IMR-90 (cell line): ENCODE measurements around the gene TMEM131L. TPM values are rescaled to one million over a fixed set of nuclear protein-coding genes. Genes with fewer than 3 reads are reported as not detected.

Experiments used
- ATAC-seq: fragments of 200-7000 bp; cut with Tn5 transposase; 2 replicates; pipeline ENCODE4 v1.9.1; 2020; ENCODE audit warnings: low read depth, mild to moderate bottlenecking, moderate library complexity
- BruUV-seq: library from RNA; stranded (reverse); fragments of 400-500 nt; replicated peaks from 2 replicates; lab custom pipeline; 2021; lab: Mats Ljungman, UMichigan
- CTCF ChIA-PET: fragments of 300-600 bp; formaldehyde crosslinking; extraction: SDS; loops from one replicate; lab custom pipeline; 2021; ENCODE audit warnings: antibody characterized with exemption; lab: Yijun Ruan, JAX
- POLR2A ChIA-PET: fragments of 300-600 bp; sonication (Branson Sonifier 250); formaldehyde crosslinking; loops from one replicate; lab custom pipeline; 2022; ENCODE audit warnings: antibody characterized with exemption; ENCODE audit not compliant: unreplicated experiment; lab: Charles Lee
- DNase-seq: peaks from one replicate; pipeline ENCODE4 v3.0.0; 2013
- H2AFZ ChIP-seq: replicated peaks from 2 replicates; pipeline ENCODE3; 2013; ENCODE audit warnings: low read length, mild to moderate bottlenecking; ENCODE audit not compliant: poor library complexity
- H2AK5ac ChIP-seq: 2 replicates; pipeline ENCODE4 v1.6.1; 2013; ENCODE audit warnings: low read depth, low read length, inconsistent platforms
- H2AK9ac ChIP-seq: replicated peaks from 2 replicates; pipeline ENCODE3; 2013; ENCODE audit warnings: mild to moderate bottlenecking, low read depth, low read length, moderate library complexity; ENCODE audit not compliant: poor library complexity
- H2BK120ac ChIP-seq: 2 replicates; pipeline ENCODE4 v1.6.1; 2013; ENCODE audit warnings: low read depth, low read length, inconsistent platforms
- H2BK15ac ChIP-seq: 3 replicates; pipeline ENCODE4 v1.6.1; 2013; ENCODE audit warnings: low read depth, low read length, inconsistent platforms
- H2BK20ac ChIP-seq: 2 replicates; pipeline ENCODE4 v1.6.1; 2013; ENCODE audit warnings: low read depth, mild to moderate bottlenecking, inconsistent platforms, low read length, moderate library complexity
- H2BK5ac ChIP-seq: 2 replicates; pipeline ENCODE4 v1.6.1; 2013; ENCODE audit warnings: mild to moderate bottlenecking, low read depth, low read length, inconsistent platforms; ENCODE audit not compliant: poor library complexity, severe bottlenecking
- H3K14ac ChIP-seq: replicated peaks from 2 replicates; pipeline ENCODE4 v1.6.1; 2013; ENCODE audit warnings: low read depth, low read length, inconsistent platforms
- H3K18ac ChIP-seq: 2 replicates; pipeline ENCODE4 v1.6.1; 2013; ENCODE audit warnings: low read depth, low read length, control low read depth
- H3K23ac ChIP-seq: 2 replicates; pipeline ENCODE4 v1.6.1; 2013; ENCODE audit warnings: low read depth, low read length, inconsistent platforms
- H3K27ac ChIP-seq: 2 replicates; pipeline ENCODE4 v1.5.1; 2013; ENCODE audit warnings: mild to moderate bottlenecking, control low read depth, low read length; ENCODE audit not compliant: insufficient read depth
- H3K27me3 ChIP-seq: 2 replicates; pipeline ENCODE4 v1.6.1; 2013; ENCODE audit warnings: low read length; ENCODE audit not compliant: control insufficient read depth, insufficient read depth
- H3K36me3 ChIP-seq: 2 replicates; pipeline ENCODE4 v1.6.1; 2013; ENCODE audit warnings: low read length, mixed read lengths; ENCODE audit not compliant: control insufficient read depth, insufficient read depth
- H3K4ac ChIP-seq: 2 replicates; pipeline ENCODE4 v1.6.1; 2013; ENCODE audit warnings: low read depth, low read length, inconsistent platforms
- H3K4me1 ChIP-seq: 2 replicates; pipeline ENCODE4 v1.6.1; 2013; ENCODE audit warnings: low read length, mixed read lengths; ENCODE audit not compliant: control insufficient read depth, insufficient read depth
- H3K4me2 ChIP-seq: 2 replicates; pipeline ENCODE4 v1.6.1; 2013; ENCODE audit warnings: low read depth, mild to moderate bottlenecking, control low read depth, low read length, moderate library complexity
- H3K4me3 ChIP-seq: 2 replicates; pipeline ENCODE4 v1.5.1; 2013; ENCODE audit warnings: low read depth, mild to moderate bottlenecking, control low read depth, low read length, moderate library complexity; ENCODE audit not compliant: insufficient read depth
- H3K56ac ChIP-seq: 2 replicates; pipeline ENCODE4 v1.6.1; 2013; ENCODE audit warnings: low read length, inconsistent platforms; ENCODE audit not compliant: insufficient read depth; ENCODE audit errors: extremely low read depth
- H3K79me1 ChIP-seq, 2 experiments: 2 replicates each; pipeline ENCODE4 v1.6.1; 2013; ENCODE audit warnings: low read length in 2 of 2, inconsistent platforms in 1 of 2, low read depth in 1 of 2
- H3K9ac ChIP-seq: 2 replicates; pipeline ENCODE4 v1.6.1; 2013; ENCODE audit warnings: low read depth, low read length, control low read depth
- H3K9me1 ChIP-seq: 2 replicates; pipeline ENCODE4 v1.6.1; 2013; ENCODE audit warnings: low read length, inconsistent platforms; ENCODE audit not compliant: insufficient read depth
- H3K9me3 ChIP-seq: 2 replicates; pipeline ENCODE4 v1.6.1; 2013; ENCODE audit warnings: low read length; ENCODE audit not compliant: control insufficient read depth, insufficient read depth
- H4K20me1 ChIP-seq: 2 replicates; pipeline ENCODE4 v1.6.1; 2013; ENCODE audit warnings: low read length, inconsistent platforms; ENCODE audit not compliant: insufficient read depth
- H4K5ac ChIP-seq: 2 replicates; pipeline ENCODE4 v1.6.1; 2013; ENCODE audit warnings: mild to moderate bottlenecking, low read depth, low read length, control low read depth
- H4K8ac ChIP-seq, 2 experiments: 2 replicates each; pipeline ENCODE4 v1.6.1; 2013; ENCODE audit warnings: low read depth in 2 of 2, low read length in 2 of 2, control low read depth in 1 of 2, inconsistent platforms in 1 of 2
- H4K91ac ChIP-seq: 2 replicates; pipeline ENCODE4 v1.6.1; 2013; ENCODE audit warnings: low read depth, low read length, inconsistent platforms; ENCODE audit not compliant: insufficient read depth
- CHD1 ChIP-seq: IDR thresholded peaks from 2 replicates; pipeline ENCODE4 v1.6.1; 2012; ENCODE audit warnings: low read depth, low read length, improper control_type of control experiment
- MAFK ChIP-seq: IDR thresholded peaks from 2 replicates; pipeline ENCODE4 v1.6.1; 2012; ENCODE audit warnings: low read depth, low read length, improper control_type of control experiment
- NFE2L2 ChIP-seq: fragments of 150-350 bp; IDR thresholded peaks from 2 replicates; pipeline ENCODE4 v1.6.1; 2016; ENCODE audit warnings: low read depth, mild to moderate bottlenecking, low read length
- RAD21 ChIP-seq: IDR thresholded peaks from 2 replicates; pipeline ENCODE4 v1.6.1; 2012; ENCODE audit warnings: low read length, improper control_type of control experiment
- SMC3 ChIP-seq: fragments of 150-350 bp; IDR thresholded peaks from 2 replicates; pipeline ENCODE4 v1.6.1; 2016; ENCODE audit warnings: low read depth, mild to moderate bottlenecking, antibody characterized with exemption, low read length, moderate library complexity
- WGBS, 2 experiments: methylation state at CpG; one replicate each; pipeline versions ENCODE4 v1.1.5 to v1.1.7; 2013; ENCODE audit warnings: missing lambda C conversion rate in 2 of 2; ENCODE audit not compliant: insufficient read length in 1 of 2; ENCODE audit errors: extremely low coverage in 2 of 2; 5-methylcytosine and 5-hydroxymethylcytosine counted together
- dilution Hi-C: fragments of 300-500 bp; cut with HindIII; formaldehyde crosslinking; loops from one replicate; pipeline ENCODE4 v1.14.3; 2018; ENCODE audit warnings: low sequenced_read_pairs; ENCODE audit not compliant: unreplicated experiment
- in situ Hi-C: fragments of 300-500 bp; cut with MboI; formaldehyde crosslinking; loops from 3 replicates; pipeline ENCODE4 v1.14.3; 2019; ENCODE audit warnings: low sequenced_read_pairs, inconsistent platforms, mixed read lengths
- intact Hi-C: fragments of 100-400 bp; cut with micrococcal nuclease; formaldehyde crosslinking; loops from 2 replicates; pipeline ENCODE4 v1.10.0; 2022
- polyA plus RNA-seq, 3 experiments: library from polyadenylated mRNA; depleted of rRNA; stranded (reverse); fragments of >200 nt; gene quantifications; 2 replicates each; pipeline ENCODE4 v1.2.3, GENCODE V29; 2012; ENCODE audit warnings: low replicate concordance in 1 of 3
- total RNA-seq: library from RNA; depleted of rRNA; stranded (reverse); fragments of >200 nt; gene quantifications from 2 replicates; pipeline ENCODE4 v1.2.3, GENCODE V29; 2012
- TF ChIP-seq, protein P1 (sequence below): conservative IDR thresholded peaks from 2 replicates; pipeline ENCODE4 v1.5.1; 2012; ENCODE audit warnings: mild to moderate bottlenecking, low read depth, low read length, improper control_type of control experiment
- TF ChIP-seq, protein P2 (sequence below): fragments of 150-350 bp; IDR thresholded peaks from 2 replicates; pipeline ENCODE4 v1.6.1; 2016; ENCODE audit warnings: low read depth, mild to moderate bottlenecking, low read length, moderate library complexity, borderline replicate concordance

The TMEM131L gene
- total and polyA plus RNA-seq, 2 of the 4 experiments (the other 2 are of a cell fraction), result 8.4 to 23.8 TPM

DNA sequence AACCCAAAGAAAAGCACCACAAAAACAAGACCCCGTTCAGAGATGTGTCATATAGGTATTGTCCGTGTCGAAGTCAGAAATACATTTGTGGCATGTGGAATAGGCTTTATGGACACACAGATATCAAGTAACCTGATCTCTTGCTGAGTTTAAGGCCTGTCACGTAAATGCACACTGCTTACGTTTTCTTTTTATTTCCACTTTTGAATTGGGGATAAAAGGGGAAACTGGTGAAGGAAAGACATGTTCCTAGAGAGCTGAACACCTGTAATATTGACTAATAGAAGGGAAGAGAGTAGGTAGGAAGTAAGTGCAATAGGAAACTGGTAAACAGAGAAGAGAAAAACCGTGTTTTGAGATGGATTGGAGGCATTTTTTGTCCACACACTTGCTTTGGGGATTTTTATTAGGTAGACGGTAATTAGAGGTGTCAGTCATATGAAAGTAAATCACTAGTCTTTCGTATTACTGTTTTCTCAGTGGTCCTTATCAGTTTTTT is 24.9 kb downstream of the TMEM131L start:
- H2BK5ac ChIP-seq, result no peak overlapping the region
- intact Hi-C loops, result no loop called here
- no peak overlapping the region for H3K27ac ChIP-seq
- no peak overlapping the region for H3K4me2 ChIP-seq
- H4K8ac ChIP-seq, result no peak overlapping the region
- no peak overlapping the region for H2BK15ac ChIP-seq
- no peak overlapping the region for H2AK9ac ChIP-seq
- POLR2A ChIA-PET, result no interaction called here
- no peaks in the 10 kb centered on the region for H3K27me3 ChIP-seq
- no peaks in the 10 kb centered on the region for H3K36me3 ChIP-seq
- peaks cover 26% of the 10 kb centered on the region for H3K4me1 ChIP-seq
- CTCF ChIA-PET, result no interaction called here
- in situ Hi-C loops, result no loop called here
- H2AFZ ChIP-seq, result no peak overlapping the region
- no peak overlapping the region for H3K4ac ChIP-seq
- H2AK5ac ChIP-seq, result no peak overlapping the region
- DNase-seq (no peak), ATAC-seq (no peak)
- H3K9me1 ChIP-seq, result peaks cover 15% of the 10 kb centered on the region
- H4K5ac ChIP-seq, result no peak overlapping the region
- no CpG with 5 or more reads among the region's 8 CpGs for WGBS, 2 experiments
- H2BK120ac ChIP-seq, result no peak overlapping the region
- no peak overlapping the region for H3K9ac ChIP-seq
- H2BK20ac ChIP-seq, result no peak overlapping the region
- TF ChIP-seq CHD1 (no peak), RAD21 (no peak), SMC3 (no peak), MAFK (no peak), NFE2L2 (no peak)
- TF ChIP-seq, protein P1, sequence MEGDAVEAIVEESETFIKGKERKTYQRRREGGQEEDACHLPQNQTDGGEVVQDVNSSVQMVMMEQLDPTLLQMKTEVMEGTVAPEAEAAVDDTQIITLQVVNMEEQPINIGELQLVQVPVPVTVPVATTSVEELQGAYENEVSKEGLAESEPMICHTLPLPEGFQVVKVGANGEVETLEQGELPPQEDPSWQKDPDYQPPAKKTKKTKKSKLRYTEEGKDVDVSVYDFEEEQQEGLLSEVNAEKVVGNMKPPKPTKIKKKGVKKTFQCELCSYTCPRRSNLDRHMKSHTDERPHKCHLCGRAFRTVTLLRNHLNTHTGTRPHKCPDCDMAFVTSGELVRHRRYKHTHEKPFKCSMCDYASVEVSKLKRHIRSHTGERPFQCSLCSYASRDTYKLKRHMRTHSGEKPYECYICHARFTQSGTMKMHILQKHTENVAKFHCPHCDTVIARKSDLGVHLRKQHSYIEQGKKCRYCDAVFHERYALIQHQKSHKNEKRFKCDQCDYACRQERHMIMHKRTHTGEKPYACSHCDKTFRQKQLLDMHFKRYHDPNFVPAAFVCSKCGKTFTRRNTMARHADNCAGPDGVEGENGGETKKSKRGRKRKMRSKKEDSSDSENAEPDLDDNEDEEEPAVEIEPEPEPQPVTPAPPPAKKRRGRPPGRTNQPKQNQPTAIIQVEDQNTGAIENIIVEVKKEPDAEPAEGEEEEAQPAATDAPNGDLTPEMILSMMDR, result no peak
- TF ChIP-seq, protein P2, sequence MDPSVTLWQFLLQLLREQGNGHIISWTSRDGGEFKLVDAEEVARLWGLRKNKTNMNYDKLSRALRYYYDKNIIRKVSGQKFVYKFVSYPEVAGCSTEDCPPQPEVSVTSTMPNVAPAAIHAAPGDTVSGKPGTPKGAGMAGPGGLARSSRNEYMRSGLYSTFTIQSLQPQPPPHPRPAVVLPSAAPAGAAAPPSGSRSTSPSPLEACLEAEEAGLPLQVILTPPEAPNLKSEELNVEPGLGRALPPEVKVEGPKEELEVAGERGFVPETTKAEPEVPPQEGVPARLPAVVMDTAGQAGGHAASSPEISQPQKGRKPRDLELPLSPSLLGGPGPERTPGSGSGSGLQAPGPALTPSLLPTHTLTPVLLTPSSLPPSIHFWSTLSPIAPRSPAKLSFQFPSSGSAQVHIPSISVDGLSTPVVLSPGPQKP, result no peak
- H3K23ac ChIP-seq, result no peak overlapping the region
- no peak overlapping the region for H3K4me3 ChIP-seq
- H3K56ac ChIP-seq, result no peak overlapping the region
- H4K91ac ChIP-seq, result no peak overlapping the region
- peaks cover 4 to 44% of the 10 kb centered on the region in 2 experiments for H3K79me1 ChIP-seq
- H3K14ac ChIP-seq, result no peak overlapping the region
- no peaks in the 10 kb centered on the region for H3K9me3 ChIP-seq
- dilution Hi-C loops, result no loop called here
- H4K20me1 ChIP-seq, result no peaks in the 10 kb centered on the region
- no TSS peak for BruUV-seq
- H3K18ac ChIP-seq, result no peak overlapping the region
